HG02884 (cell line): ENCODE results near the gene GLT6D1.

Source experiments
- ATAC-seq: cut with Tn5 transposase; IDR thresholded peaks from one replicate; pipeline ENCODE4 v1.9.1; 2021; ENCODE audit warnings: mild to moderate bottlenecking, moderate library complexity; ENCODE audit not compliant: unreplicated experiment

Gene GLT6D1

DNA sequence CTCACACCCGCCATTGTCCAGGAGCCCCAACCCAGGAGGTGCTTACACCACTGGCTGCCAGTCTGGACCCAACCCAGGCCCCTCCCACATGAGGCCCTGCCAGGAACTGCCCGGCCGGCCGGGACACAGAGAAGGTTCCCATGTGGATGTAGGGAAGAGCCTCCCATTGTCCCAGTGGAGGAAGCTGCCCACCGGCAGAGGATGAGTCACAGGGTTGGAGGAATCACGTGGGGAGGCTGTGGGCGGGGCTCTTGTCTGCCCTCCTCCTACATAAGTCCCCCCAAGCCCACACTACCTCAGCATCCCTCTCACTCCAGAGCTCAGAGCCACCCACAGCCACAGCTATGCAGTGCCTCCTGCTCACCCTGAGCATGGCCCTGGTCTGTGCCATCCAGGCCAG is 51.7 kb downstream of the GLT6D1 start:
- no peak for ATAC-seq

- ATAC-seq = no peak
Observed at GRCh38 chr9:135586601-135587109, 52.7 kb downstream of the GLT6D1 start.

GRCh38 chr9:135584934-135585333 is 54.4 kb downstream of the GLT6D1 start:
- no peak for ATAC-seq

DNA sequence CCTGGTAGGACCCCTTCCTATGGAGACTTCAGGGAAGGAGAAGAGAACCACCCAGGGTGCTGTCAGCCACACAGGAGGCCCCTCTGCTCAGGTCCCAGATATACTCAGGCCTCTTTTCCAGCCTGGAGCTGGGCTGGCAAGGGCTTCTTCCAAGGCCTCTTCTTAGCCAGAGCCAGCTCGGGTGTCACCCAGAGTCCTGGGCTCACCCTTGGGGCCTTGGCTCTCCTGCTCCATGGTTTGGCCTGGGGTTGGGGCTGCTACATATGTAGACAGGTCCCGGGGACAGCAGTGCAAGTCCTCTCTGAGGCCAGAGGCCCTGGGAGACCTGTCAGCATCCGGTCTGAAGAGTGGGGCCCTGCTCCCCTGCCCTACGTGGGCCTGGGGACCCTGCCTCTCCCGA is 55.0 kb downstream of the GLT6D1 start:
- no peak for ATAC-seq

- ATAC-seq = no peak
Observed at GRCh38 chr9:135583688-135584011, 55.7 kb downstream of the GLT6D1 start.

DNA sequence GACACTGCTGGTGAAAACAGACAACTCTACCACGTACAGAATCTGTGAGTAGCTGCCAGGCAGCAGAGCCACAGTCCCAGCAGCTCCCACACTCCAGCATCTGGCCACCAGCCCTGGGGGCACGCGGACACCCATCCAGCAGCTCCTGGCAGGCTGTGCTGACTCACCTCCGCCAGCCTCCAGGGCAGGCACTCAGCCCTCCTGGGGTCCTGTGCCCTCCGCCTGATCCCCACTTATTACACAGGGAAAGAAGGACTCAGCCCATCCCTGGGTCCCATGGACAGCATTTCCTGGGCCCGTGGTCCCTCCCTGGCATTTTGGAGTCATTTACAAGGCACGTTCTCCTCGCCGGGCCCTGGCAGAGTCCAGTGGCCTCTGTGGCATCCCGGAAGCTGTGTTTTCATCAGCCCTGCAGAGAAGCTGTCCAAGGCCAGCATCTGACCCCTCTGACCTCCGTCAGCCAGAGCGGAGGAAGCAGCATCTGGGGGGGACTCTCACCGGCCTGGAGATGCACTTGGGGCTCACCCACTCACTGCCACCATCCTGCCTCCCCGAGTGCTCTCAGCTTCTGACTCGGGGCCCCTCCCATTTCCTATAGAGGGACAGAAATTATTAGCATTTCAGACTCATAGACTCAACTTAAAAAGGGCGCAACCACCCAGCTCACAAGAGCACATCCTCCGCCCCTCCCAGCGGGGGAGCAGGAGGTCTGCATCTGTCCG is 56.2 kb downstream of the GLT6D1 start:
- no peak for ATAC-seq

- no peak for ATAC-seq
Observed at GRCh38 chr9:135582541-135582940, 56.8 kb downstream of the GLT6D1 start.

DNA sequence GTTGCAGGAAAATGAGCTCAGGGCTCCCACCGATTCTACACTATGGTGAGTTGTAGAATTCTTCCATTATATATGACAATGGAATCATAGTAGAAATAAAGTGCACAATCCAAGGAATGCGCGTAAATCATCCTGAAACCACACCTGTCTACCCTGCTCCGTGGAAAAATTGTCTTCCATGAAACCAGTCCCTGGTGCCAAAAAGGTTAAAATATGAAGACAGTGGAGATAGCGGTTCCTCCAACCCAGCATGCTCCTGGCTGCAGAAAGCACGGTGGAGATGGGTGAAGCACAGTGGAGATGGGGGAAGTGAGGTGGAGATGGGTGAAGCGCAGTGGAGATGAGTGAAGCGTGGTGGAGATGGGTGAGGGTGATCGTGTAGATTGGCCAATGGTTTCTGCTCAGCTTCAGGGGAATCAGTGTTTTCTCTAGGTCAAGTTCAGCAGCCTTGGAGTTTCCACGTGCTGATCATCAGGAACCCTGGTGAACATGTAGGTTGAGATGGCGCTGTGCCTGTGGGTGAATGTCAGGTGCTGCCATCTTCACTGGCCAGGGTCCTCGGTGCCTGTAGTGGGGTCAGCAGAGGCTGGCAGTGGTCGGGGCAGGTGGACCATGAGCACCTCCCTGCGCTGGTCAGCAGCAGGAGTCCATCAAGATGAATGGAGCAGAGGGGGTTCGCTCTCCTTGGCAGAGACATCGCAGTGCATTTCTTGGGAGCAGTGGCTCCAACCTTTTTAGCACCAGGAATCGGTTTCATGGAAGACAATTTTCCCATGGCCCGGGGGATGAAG is 57.5 kb downstream of the GLT6D1 start:
- no peak for ATAC-seq

GRCh38 chr9:135580664-135581380 is 58.5 kb downstream of the GLT6D1 start:
- no peak for ATAC-seq

GRCh38 chr9:135579889-135580660 is 59.3 kb downstream of the GLT6D1 start:
- no peak for ATAC-seq

DNA sequence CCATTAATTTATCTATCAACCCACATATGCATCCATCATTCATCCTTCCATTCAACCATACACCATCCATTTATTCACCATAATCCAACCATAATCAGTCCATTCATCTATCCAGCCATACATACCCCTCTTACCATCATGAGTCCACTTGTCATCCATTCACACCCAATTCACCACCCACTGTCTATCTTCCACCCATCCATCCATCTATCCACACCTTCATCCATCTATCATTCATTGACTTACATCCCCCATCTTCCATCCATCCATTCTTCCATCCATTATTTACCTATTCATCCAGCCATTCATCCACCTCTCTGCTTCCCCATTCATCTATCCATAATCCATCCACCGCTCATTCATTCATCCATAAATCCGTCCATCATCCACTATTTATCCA is 60.0 kb downstream of the GLT6D1 start:
- ATAC-seq = no peak

- no peak for ATAC-seq
Observed at GRCh38 chr9:135577256-135577655, 62.1 kb downstream of the GLT6D1 start.

DNA sequence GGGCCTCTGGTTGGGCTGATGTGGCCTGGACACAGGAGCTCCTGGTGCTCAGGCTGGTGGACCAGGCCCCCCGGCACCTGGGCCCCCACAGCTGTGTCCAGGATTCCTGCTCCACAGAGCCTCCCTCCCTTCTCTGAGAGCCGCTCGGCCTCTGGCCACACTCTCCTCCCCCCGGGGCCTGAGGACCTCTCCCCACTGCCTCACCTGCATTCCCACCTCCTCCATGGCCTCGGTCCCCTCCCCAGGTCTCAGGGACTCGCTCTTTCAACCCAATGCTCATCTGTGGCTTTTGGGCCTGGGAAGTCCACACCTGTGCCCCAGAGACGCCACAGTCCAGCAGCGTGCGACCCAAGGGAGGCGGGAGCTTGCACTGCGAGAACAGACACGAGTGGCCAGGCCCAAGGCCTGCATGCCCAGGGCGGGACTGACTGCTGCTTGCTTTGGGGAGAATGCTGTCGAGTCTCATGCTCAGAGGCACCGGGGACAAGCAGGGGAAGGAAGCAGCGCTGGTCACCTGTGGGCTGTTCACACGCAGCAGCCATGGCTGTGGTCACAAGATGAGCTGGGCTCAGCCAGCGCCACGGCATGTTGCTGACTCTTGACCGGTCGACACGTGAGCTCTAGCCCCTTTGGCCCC is 63.2 kb downstream of the GLT6D1 start:
- ATAC-seq = no peak

DNA sequence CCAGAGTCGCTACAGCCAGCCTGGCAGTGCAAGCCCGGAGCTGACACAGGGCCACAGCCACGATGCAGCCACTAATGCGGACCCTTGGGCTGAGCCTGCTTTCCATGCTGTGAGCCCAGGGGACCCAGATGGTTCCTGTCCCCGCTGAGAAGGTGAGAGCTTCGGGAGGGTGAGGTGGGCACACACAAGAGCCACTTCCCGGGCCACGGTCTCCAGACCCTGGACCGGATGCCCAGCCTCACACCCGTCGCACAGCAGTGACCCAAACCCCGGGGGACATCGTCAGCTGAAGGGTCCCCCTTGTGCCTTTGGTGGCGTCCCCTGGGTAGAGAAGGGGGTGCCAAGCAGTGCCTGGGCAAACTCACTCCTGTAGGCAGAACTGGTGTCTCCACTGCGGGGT is 64.4 kb downstream of the GLT6D1 start:
- no peak for ATAC-seq

DNA sequence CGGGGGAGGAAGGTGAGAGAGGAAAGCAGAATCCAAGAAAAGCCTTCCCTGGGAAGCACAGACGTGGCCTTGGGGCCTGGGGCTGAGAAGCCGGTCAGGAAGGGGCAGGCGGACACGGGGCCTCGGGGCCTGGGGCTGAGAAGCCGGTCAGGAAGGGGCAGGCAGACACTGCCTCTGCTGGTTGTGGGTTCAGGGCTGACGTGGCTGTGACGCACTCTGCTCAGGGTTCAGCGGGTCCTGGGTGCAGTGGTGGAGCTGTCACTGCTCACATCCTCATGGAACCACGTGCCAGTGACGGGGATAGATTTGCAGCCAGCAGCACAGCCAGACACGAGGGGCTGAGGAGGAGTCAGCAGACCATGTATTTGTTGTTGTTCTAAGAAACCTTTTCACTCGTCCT is 65.0 kb downstream of the GLT6D1 start:
- no peak for ATAC-seq
